ENCODE results near the gene ANXA2R.
A peak's percentile ranks its signal among the peaks of the same experiment; 100 is the strongest.

The ANXA2R gene

GRCh38 chr5:43024217-43024616 is 15.9 kb downstream of the ANXA2R start:
- Histone ChIP-seq H3K4me2 (ENCODE audit: low read length) (no peak overlapping the region), H3K36me3 (ENCODE audit: control insufficient read depth, low read length) (no peaks in the 10 kb centered on the region), H3K4me1 (ENCODE audit: control insufficient read depth, low read length) (peaks cover 6% of the 10 kb centered on the region), H3F3A (ENCODE audit: control insufficient read depth, insufficient read depth) (peaks cover 13% of the 10 kb centered on the region), H3K9me3 (ENCODE audit: control insufficient read depth, insufficient read depth, low read length) (no peaks in the 10 kb centered on the region), H3K27ac (ENCODE audit: low read depth, low read length) (no peak overlapping the region), H3K9me2 (replicated peaks; ENCODE audit: control insufficient read depth, low read length) (no peaks in the 10 kb centered on the region), H3K4me3 (ENCODE audit: low read length) (no peak overlapping the region), H3K27me3 (ENCODE audit: control insufficient read depth, low read length) (peaks cover 10% of the 10 kb centered on the region), H4K20me1 (ENCODE audit: control insufficient read depth, insufficient read depth, low read depth, low read length) (no peaks in the 10 kb centered on the region), H3K79me2 (ENCODE audit: control insufficient read depth, low read length) (no peaks in the 10 kb centered on the region)
- TF ChIP-seq CTCF (IDR thresholded peaks at IDR 0.05; ENCODE audit: low read depth, low read length, poor library complexity, severe bottlenecking) (no peak), EZH2phosphoT487 (IDR thresholded peaks at IDR 0.05; ENCODE audit: borderline replicate concordance, low read length) (no peak)

- no peak overlapping the region for H3K4me2 ChIP-seq (ENCODE audit: low read length)
- peaks cover 10% of the 10 kb centered on the region for H3K27me3 ChIP-seq (ENCODE audit: control insufficient read depth, low read length)
- no peaks in the 10 kb centered on the region for H3K9me2 ChIP-seq (replicated peaks; ENCODE audit: control insufficient read depth, low read length)
- no peak overlapping the region for H3K27ac ChIP-seq (ENCODE audit: low read depth, low read length)
- peaks cover 11% of the 10 kb centered on the region for H3F3A ChIP-seq (ENCODE audit: control insufficient read depth, insufficient read depth)
- no peaks in the 10 kb centered on the region for H3K9me3 ChIP-seq (ENCODE audit: control insufficient read depth, insufficient read depth, low read length)
- peaks cover 2% of the 10 kb centered on the region; the same call in 1 of the 2 replicates for H3K36me3 ChIP-seq (ENCODE audit: control insufficient read depth, low read length)
- no peaks in the 10 kb centered on the region for H4K20me1 ChIP-seq (ENCODE audit: control insufficient read depth, insufficient read depth, low read depth, low read length)
- H3K4me1 ChIP-seq (ENCODE audit: control insufficient read depth, low read length), result peaks cover 18% of the 10 kb centered on the region
- peaks cover 16% of the 10 kb centered on the region for H3K79me2 ChIP-seq (ENCODE audit: control insufficient read depth, low read length)
- no peak for TF ChIP-seq CTCF (IDR thresholded peaks at IDR 0.05; ENCODE audit: low read depth, low read length, poor library complexity, severe bottlenecking)
- no peak for TF ChIP-seq EZH2phosphoT487 (IDR thresholded peaks at IDR 0.05; ENCODE audit: borderline replicate concordance, low read length)
- H3K4me3 ChIP-seq (ENCODE audit: low read length), result no peak overlapping the region
These were observed 19.0 kb downstream of the ANXA2R start for GRCh38 chr5:43021151-43021550.

GRCh38 chr5:43020399-43020746 is 19.7 kb downstream of the ANXA2R start:
- Histone ChIP-seq H3K79me2 (ENCODE audit: control insufficient read depth, low read length) (peaks cover 17% of the 10 kb centered on the region), H3K27me3 (ENCODE audit: control insufficient read depth, low read length) (peaks cover 10% of the 10 kb centered on the region), H3K9me2 (replicated peaks; ENCODE audit: control insufficient read depth, low read length) (no peaks in the 10 kb centered on the region), H3F3A (ENCODE audit: control insufficient read depth, insufficient read depth) (peaks cover 13% of the 10 kb centered on the region), H3K4me1 (ENCODE audit: control insufficient read depth, low read length) (peaks cover 26% of the 10 kb centered on the region), H3K9me3 (ENCODE audit: control insufficient read depth, insufficient read depth, low read length) (no peaks in the 10 kb centered on the region), H3K36me3 (ENCODE audit: control insufficient read depth, low read length) (peaks cover 2% of the 10 kb centered on the region; the same call in 1 of the 2 replicates), H4K20me1 (ENCODE audit: control insufficient read depth, insufficient read depth, low read depth, low read length) (no peaks in the 10 kb centered on the region), H3K4me2 (ENCODE audit: low read length) (peak overlapping the region; percentile 95), H3K27ac (ENCODE audit: low read depth, low read length) (peak overlapping the region; percentile 60; the same call in 1 of the 2 replicates), H3K4me3 (ENCODE audit: low read length) (peak overlapping the region; percentile 88)
- no peak for TF ChIP-seq CTCF (IDR thresholded peaks at IDR 0.05; ENCODE audit: low read depth, low read length, poor library complexity, severe bottlenecking)
- TF ChIP-seq EZH2phosphoT487 (IDR thresholded peaks at IDR 0.05; ENCODE audit: borderline replicate concordance, low read length), result no peak
